HG03378 (cell line): ENCODE data around the gene NCAPG.
A peak's percentile ranks its signal among the peaks of the same experiment; 100 is the strongest.
"Not testable (repeated sequence)": the region's sequence is repeated elsewhere in the genome, so short reads cannot be mapped to it uniquely, and the experiment has no call there.

Source experiments
- ATAC-seq: cut with Tn5 transposase; IDR thresholded peaks from one replicate; pipeline ENCODE4 v1.9.1; 2021; ENCODE audit warnings: mild to moderate bottlenecking, moderate library complexity; ENCODE audit not compliant: unreplicated experiment

NCAPG gene

DNA sequence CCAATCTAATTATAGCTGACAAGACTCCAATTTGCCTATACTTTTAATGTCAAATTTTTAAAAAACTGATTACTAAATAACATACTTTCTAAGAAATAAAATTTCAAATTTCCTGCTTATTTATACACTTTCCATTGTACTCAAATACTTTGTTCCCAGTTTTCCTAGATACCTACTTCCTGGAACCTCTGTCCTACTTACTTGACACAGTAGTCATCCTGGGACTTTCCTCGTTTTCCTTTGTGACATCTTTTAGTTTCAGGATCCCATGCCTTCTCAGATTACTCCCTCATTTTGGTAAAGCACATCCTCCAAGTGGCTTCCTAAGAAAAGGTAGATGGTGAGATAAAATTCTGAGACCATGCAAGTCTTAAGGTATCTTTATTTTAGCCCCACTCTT is 16.0 kb upstream of the NCAPG start:
- no peak for ATAC-seq

DNA sequence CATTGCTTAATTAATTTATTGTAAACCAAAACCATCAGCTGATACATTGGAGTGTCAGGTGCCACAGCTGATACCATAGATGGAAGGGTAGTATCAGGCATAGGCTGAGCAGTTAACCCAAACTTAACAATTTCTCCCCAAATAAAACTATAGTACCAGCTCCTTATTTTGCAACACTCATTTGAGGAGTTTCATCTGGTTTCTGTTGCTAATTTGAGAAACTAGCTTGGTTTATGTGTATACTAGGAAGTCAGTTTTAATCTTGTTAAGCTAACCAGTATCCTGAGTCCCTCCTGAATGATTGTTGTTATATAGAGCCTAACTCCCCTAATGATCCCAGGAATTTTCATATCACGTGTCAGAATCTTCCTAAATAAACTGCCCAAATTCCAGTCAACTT is 13.0 kb upstream of the NCAPG start:
- no peak for ATAC-seq

DNA sequence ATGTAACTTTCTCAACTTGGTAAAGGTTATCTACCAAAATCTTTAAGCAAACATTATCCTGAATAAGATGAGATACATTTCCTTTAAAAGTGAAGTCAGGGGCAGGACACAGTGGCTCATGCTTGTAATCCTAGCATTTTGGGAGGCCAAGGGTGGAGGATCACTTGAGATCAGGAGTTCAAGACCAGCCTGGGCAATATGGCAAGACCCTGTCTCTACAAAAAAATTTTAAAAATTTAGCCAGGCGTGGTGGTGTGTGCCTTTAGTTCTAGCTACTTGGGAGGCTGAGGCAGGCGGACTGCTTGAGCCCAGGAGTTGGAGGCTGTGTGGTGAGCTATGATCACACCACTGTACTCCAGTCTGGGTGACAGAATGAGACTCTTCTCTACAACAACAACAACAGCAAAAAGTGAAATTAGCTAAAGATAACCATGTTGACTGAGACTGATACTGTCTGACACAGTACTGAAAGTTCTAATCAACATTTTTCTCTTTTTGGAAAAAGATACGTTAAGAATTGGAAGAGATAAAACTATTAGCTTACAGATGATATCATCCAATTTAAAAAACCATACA is 5.1 kb upstream of the NCAPG start:
- ATAC-seq: no peak

DNA sequence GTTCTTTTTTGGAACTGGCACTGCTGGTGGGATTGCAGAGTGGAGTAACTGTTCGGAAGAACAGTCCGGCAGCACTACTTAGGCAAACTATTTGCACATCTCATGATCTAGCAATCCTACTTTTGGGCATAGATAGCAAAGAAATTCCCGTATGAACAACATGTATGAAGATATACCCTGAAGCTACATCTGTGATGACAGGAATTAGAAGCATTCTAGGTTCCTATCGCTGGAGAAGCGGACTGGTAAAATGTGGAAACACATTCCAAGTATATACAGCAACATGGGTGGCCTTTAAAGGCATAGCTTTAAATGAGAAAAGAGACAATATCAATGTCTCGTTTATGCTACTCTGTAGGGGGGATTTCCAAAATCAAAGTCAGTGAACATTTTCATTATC is 3.3 kb upstream of the NCAPG start:
- no peak for ATAC-seq

DNA sequence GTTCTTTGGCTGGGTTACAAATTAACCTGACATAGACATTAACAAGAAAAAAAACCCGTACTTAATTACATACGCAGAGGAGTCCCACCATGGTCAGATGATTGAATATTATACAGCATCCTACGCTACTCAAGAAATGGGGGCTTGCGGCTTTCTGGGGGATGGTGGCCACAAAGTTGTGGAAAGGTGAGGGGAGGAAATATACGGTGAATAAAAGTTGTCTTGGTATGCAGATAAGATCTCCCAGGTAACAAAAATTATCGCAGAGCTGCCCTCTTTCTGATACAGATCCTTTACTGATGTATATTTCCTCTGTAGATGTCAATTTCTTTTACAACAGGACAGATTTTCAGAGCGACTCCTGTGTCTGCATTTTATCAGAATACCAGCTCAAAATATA is 1.1 kb upstream of the NCAPG start:
- no peak for ATAC-seq

DNA sequence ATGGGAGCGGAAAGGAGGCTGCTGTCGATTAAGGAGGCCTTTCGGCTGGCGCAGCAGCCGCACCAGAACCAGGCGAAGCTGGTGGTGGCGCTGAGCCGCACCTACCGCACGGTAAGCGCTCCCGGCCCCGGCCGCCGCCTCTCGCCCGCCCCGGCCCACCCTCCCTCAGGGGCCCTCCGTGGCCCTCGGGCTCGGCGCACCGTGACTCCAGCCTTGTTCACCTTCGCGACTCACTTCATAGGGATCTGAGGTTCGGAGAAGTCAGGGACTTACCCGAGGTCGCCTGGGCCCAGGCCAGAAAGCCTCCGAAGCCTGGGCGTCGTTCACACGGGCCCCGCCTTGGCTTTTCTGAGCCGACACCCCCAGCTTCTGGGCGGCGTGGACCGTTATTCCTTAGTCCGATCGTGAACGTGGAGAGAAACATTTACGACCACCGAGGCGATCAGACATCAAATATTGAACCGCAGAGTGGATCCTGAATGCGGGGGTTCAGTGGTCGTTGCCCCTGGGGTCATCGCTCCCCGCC is 362 bp downstream of the NCAPG start:
- ATAC-seq: peak; percentile 26

DNA sequence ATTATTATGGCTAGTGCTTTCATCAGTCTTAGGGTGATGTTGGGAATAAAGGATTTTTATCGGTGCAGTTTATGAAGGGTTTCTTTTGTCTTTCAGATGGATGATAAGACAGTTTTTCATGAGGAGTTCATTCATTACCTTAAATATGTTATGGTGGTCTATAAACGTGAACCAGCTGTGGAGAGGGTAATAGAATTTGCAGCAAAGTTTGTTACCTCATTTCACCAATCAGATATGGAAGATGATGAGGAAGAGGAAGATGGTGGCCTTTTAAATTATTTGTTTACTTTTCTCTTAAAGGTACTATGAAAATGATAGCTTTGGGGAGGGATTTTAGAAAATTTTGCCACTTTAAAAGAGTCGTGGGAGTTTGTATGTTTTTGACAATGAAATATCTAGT is 1.3 kb downstream of the NCAPG start:
- ATAC-seq: no peak

DNA sequence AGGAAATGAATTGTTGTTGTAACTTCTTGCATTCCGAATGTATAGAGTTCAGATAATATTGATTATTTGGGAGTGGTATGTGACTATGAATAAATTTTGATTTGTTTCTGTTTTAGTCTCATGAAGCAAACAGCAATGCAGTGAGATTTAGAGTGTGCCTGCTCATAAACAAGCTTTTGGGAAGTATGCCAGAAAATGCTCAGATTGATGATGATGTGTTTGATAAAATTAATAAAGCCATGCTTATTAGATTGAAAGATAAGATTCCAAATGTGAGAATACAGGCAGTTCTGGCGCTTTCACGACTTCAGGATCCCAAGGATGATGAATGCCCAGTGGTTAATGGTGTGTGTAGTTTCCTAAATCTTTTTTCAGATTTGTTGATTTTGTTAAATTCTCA is 2.0 kb downstream of the NCAPG start:
- no peak for ATAC-seq

DNA sequence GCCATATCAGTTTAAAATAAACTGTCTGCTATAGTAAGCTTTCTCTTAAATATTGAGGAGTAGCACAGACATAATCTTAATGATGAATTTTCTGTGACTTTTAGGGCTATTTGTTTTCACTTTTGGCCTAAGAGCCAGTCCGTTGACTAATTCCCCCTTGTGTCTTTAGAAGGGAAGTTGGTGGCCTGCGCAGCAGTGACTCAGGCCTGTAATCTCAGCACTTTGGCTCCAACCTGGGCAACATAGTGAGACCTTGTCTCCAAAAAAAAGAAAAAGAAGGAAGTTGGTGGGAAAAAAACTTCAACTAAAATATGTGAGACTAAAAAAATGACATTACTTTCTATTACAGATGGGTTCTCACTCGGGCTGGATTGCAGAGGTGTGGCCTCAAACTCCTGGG is 3.4 kb downstream of the NCAPG start:
- no peak for ATAC-seq

DNA sequence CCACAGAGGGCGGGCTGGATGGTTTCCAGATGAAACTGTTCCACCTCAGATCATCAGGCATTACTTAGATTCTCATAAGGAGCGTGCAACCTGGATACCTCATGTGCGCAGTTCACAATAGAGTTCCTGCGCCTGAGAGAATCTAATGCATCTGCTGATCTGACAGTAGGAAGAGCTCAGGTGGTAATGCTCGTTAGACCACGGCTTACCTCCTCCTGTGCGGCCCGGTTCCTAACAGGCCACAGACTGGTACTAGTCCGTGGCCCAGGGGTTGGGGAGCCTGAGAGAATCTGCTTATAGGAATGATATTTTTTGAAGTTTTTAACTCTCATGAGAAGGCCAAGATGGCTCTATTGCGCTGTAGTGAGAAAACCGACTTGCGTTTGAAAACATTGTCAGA is 5.4 kb downstream of the NCAPG start:
- ATAC-seq: no peak

DNA sequence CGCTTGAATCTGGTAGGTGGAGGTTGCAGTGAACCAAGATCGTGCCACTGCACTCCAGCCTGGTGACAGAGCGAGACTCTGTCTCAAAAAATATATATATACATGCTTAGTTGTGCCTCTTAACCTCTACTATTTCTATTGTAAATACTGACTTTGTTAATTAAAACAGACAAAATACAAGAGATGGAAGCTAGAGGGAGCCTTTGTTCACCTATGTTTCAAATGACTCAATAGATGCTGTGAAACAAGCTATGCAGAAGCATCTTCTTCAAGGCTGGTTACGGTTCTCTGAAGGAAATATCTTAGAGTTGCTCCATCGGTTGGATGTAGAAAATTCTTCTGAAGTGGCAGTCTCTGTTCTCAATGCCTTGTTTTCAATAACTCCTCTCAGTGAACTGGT is 6.2 kb downstream of the NCAPG start:
- peak; percentile 81 for ATAC-seq

DNA sequence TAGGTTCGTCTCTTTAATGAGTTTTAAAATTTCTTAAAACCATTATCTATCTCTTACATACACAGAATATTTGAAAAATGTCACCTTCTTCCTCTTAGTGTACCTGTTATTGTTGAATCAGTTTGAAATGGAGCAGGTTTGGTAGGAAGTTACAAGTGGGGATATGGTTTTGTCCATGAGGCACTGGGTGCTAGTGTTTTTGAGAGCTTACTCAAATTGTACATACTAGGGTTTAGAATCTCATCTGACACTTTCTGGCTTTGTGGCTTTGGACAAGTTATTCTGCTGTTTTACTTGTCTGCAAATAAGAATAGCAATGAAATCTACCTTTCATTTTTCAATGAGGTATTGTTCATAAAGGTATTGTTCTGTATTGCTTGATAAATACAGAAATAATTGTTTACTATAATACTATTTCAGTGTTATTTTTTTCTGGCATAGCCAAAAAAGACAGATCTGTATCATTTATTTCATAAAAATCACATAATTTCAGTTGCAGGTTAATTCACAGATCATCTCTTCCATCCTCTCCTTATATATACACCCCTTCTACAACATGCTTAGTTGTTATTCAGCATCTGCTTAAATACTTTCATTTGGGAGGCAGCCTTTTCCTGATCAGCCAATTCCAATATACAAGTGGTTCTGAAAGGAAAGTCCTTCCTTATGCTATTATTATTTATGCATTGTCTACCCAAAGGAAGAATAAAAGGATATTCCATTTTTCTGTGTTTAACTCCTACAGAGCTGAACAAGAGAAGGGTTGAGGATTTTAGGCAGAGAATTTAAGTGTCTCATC is 13.3 kb downstream of the NCAPG start:
- no peak for ATAC-seq

DNA sequence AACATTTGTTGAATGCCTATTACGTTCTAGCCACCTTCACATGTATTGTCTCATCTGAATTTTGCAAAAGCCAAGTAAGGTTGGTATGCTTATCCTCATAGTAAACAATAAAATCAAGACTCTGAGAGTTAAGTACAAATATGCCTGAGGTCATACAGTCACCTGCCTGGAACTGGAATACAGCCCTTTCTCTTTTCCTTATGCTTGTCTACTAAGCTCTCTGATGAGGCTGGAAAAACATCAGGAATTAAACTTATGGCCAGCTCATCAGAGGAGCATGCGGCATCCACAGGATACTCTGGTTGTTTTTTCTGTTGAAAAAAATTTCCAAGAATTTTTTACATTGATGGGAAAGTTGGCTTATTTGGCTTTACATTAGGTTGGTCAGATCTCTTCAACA is 35.5 kb downstream of the NCAPG start:
- ATAC-seq: no peak

DNA sequence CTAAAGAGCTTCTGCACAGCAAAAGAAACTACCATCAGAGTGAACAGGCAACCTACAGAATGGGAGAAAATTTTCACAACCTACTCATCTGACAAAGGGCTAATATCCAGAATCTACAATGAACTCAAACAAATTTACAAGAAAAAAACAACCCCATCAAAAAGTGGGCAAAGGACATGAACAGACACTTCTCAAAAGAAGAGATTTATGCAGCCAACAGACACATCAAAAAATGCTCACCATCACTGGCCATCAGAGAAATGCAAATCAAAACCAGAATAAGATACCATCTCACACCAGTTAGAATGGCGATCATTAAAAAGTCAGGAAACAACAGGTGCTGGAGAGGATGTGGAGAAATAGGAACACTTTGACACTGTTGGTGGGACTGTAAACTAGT is 39.5 kb downstream of the NCAPG start:
- not testable (repeated sequence) for ATAC-seq

DNA sequence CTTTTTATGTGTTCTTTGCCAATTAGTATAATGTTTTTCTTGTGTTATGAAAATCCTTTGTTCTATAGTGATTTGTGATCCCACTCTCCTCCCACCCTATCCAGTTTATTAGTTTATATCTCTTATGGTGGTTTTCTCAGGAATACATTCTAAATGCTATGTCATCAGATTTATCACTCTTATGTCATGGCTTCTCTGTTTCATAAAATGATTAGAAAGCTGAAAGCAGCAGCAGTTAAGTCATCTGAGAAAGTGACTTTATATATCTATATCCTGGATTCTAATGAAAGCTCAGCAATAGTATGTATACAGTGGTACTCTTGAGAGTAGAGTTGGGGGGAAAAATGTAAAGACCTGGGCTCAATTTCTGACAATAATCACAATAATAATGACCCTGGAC is 41.2 kb downstream of the NCAPG start:
- no peak for ATAC-seq

DNA sequence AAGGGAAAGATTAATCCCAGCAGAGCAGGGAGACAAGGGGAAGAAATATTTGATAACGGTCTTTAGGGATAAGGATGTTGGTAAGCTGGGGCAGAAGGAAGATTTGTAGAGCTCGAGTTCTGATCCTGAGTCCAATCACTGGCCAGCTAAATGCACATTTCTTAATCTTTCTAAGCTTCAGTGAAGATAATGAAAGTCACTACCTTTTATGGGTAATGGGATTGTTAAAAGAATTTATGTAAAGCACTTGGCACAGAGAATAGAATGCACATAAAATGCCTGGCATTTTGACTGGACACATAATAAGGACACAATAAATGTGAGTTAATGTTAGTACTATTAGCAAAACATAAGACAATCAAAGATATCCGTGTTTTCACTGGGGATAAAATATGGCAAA is 43.3 kb downstream of the NCAPG start:
- ATAC-seq: no peak

DNA sequence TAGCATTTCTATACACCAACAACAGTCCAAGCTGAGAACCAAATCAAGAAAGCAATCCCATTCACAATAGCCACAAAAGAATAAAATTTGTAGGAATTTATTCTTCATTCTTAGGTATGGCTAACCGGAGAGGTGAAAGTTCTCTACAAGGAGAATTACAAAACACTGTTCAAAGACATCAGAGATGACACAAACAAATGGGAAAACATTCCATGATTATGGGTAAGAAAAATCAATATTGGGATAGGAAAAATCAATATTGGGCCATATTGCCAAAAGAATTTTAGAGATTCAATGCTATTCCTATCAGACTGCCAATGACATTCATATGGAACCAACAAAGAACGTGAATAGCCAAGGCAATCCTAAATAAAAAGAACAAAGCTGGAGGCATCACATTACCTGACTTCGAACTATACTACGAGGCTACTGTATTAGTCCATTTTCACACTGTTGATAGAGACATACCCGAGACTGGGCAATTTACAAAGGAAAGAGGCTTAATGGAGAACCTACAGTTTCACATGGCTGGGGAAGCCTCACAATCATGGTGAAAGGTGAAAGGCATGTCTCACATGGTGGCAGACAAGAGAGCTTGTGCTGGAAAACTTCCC is 49.1 kb downstream of the NCAPG start:
- no peak for ATAC-seq

DNA sequence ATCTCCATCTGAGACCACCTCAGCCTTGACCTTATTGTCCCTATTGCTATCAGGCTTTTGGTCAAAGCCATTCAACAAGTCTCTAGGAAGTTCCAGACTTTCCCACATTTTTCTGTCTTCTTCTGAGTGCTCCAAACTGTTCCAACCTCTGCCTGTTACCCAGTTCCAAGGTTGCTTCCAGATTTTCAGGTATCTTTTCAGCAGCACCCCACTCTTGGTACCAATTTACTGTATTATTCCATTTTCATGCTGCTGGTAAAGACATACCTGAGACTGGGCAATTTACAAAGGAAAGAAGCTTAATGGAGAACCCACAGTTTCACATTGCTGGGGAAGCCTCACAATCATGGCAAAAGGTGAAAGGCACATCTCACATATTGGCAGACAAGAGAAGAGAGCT is 51.1 kb downstream of the NCAPG start:
- not testable (repeated sequence) for ATAC-seq

DNA sequence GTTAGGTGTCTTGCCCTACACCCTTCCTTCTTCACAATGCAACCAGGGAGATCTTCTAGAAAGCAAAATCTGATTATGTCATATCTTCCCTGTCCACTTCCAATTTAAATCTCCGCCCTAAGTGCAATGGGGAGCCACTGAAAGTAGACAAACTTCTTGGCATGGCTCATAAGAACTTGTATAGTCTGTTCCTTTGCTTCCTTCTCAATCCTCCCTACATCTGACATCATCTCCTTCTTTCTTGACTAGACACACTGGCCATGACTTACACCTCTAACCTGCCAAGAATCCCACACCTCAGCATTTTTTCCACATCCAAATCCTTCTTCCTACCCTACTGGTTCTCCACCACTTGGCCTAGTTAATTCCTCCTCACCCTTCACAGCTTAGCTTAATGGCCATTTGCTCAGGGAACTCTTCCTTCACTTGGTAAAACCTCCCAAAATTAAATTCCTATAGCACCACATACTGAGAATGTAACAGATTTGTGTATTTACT is 55.1 kb downstream of the NCAPG start:
- ATAC-seq: no peak

DNA sequence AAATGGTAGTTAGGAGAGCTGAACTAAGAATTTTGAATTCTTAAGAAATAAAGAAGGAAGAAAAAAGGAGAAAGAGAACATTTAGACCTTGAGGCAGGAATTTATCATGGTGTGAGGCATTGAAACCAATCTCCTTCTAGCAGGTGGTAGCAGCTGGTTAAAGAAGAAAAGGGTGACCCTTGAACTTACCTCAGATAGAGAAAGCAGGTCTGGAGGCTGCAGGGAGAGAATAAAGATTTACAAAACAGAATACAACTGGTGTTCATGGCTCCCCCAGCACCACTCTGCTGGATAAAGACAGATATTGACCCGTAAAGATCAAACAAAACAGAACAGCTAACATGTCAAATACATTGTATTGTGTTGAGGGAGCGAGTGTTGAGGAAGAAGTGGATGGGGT is 56.0 kb downstream of the NCAPG start:
- no peak for ATAC-seq

DNA sequence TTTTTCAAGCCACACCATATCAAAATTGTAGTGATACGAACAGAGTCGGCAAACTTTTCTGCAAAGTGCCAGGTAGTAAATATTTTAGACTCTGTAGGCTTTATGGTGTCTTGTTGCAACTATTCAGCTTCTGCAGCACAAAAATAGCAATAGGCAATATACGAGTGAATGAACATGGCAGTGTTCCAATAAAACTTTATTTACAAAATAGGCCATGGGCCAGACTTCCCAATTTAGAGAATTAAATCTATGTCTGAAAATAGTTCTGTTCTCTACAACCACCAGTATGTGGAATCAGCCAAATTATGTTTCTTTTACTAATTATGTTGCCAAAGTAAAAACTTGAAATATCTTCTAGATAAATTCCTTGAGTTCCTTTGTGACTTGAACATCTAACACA is 56.5 kb downstream of the NCAPG start:
- no peak for ATAC-seq

DNA sequence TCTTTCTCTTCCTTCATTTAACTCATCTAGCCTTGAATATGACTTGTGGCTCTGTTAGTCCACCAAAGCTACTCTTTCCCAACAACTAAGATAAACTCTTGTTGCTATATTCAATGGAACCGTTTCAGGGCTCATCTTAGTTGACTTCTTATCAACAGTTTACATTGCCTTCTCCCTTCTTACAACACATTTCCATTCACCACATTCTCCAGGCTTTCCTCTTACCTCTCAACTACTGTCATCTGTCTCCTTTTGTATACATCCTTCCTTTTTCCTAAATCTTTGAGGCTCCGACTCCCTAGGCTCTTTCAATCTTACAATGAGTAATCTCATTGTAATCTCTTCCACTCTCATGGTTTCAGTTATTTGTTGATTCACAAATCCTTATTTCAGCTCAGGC is 58.5 kb downstream of the NCAPG start:
- no peak for ATAC-seq
